Vagina (tissue), 2 donors: ENCODE measurements around the gene RUVBL1. TPM values are rescaled to one million over a fixed set of nuclear protein-coding genes. Genes with fewer than 3 reads are reported as not detected.
"Not testable (repeated sequence)": the region's sequence is repeated elsewhere in the genome, so short reads cannot be mapped to it uniquely, and the experiment has no call there.

Experiments
- DNase-seq, 2 donors: peaks; one replicate each; pipeline ENCODE4 v3.0.0-alpha.2; 2017; ENCODE audit errors: extremely low spot score in 2 of 2
- H3K27ac ChIP-seq: fragments of 200-600 bp; sonication (generic); one replicate; pipeline ENCODE4 v1.5.1; 2019
- H3K27me3 ChIP-seq: fragments of 200-600 bp; sonication (generic); one replicate; pipeline ENCODE4 v1.5.1; 2019
- H3K36me3 ChIP-seq, 2 donors: fragments of 200-600 bp; sonication (generic); one replicate each; pipeline ENCODE4 v1.5.1; 2017 to 2019
- H3K4me1 ChIP-seq: fragments of 200-600 bp; sonication (generic); one replicate; pipeline ENCODE4 v1.5.1; 2019
- H3K4me3 ChIP-seq, 2 donors: fragments of 200-600 bp; sonication (generic); 1 replicate in 1 of 2; 2 replicates in 1 of 2; pipeline ENCODE4 v1.5.1; 2016 to 2019
- H3K9me3 ChIP-seq: fragments of 200-600 bp; sonication (generic); one replicate; pipeline ENCODE4 v1.5.1; 2019
- POLR2A ChIP-seq, 2 donors: fragments of 450-650 bp; IDR thresholded peaks; one replicate each; pipeline ENCODE4 v1.6.1; 2017; ENCODE audit warnings: antibody characterized with exemption in 2 of 2, mild to moderate bottlenecking in 2 of 2, moderate library complexity in 2 of 2
- POLR2AphosphoS5 ChIP-seq, 2 donors: sonication (generic); formaldehyde crosslinking; IDR thresholded peaks; one replicate each; pipeline ENCODE4 v1.9.0; 2017; ENCODE audit warnings: antibody characterized with exemption in 2 of 2, mild to moderate bottlenecking in 2 of 2, low read depth in 1 of 2; ENCODE audit not compliant: insufficient read depth in 1 of 2
- intact Hi-C: fragments of 100-400 bp; cut with DNase I; formaldehyde crosslinking; loops from one replicate; pipeline ENCODE4 v1.15.1; 2023
- total RNA-seq: library from RNA; depleted of rRNA; stranded (reverse); fragments of >200 nt; gene quantifications from one replicate; pipeline ENCODE4 v1.2.3, GENCODE V29; 2016
- TF ChIP-seq, protein P1 (sequence below), 3 experiments: fragments of 450-650 bp in 2 of 3; fragments of 200-600 bp in 1 of 3; sonication (generic) in 1 of 3; IDR thresholded peaks; one replicate each; pipeline ENCODE4 v1.5.1; 2017 to 2019; ENCODE audit warnings: antibody characterized with exemption in 3 of 3, mild to moderate bottlenecking in 2 of 3, moderate library complexity in 2 of 3

The RUVBL1 gene
- total RNA-seq, 1 donor from 2014 or later = 26.0 TPM

GRCh38 chr3:128155616-128156360, 32.2 kb upstream of the RUVBL1 start:
- H3K9me3 ChIP-seq = no peaks in the 10 kb centered on the region
- no peak overlapping the region for H3K4me3 ChIP-seq
- DNase-seq = no peak
- peaks cover 11% of the 10 kb centered on the region for H3K4me1 ChIP-seq
- intact Hi-C loops = no loop called here
- no peak for TF ChIP-seq POLR2A (IDR thresholded peaks at IDR 0.05)
- no peak for TF ChIP-seq POLR2AphosphoS5 (IDR thresholded peaks at IDR 0.05; ENCODE audit: insufficient read depth in 1 of 2, low read depth in 1 of 2)
- TF ChIP-seq, protein P1, sequence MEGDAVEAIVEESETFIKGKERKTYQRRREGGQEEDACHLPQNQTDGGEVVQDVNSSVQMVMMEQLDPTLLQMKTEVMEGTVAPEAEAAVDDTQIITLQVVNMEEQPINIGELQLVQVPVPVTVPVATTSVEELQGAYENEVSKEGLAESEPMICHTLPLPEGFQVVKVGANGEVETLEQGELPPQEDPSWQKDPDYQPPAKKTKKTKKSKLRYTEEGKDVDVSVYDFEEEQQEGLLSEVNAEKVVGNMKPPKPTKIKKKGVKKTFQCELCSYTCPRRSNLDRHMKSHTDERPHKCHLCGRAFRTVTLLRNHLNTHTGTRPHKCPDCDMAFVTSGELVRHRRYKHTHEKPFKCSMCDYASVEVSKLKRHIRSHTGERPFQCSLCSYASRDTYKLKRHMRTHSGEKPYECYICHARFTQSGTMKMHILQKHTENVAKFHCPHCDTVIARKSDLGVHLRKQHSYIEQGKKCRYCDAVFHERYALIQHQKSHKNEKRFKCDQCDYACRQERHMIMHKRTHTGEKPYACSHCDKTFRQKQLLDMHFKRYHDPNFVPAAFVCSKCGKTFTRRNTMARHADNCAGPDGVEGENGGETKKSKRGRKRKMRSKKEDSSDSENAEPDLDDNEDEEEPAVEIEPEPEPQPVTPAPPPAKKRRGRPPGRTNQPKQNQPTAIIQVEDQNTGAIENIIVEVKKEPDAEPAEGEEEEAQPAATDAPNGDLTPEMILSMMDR (IDR thresholded peaks at IDR 0.05) = no peak
- peaks cover 0 to 6% of the 10 kb centered on the region in 2 donors for H3K36me3 ChIP-seq
- H3K27me3 ChIP-seq = no peaks in the 10 kb centered on the region
- no peak overlapping the region for H3K27ac ChIP-seq

GRCh38 chr3:128154354-128154753, 30.7 kb upstream of the RUVBL1 start:
- H3K9me3 ChIP-seq, DNase-seq, intact Hi-C loops, H3K27me3 ChIP-seq, H3K36me3 ChIP-seq: not testable (repeated sequence)
- H3K4me1 ChIP-seq = peaks cover 11% of the 10 kb centered on the region
- peak overlapping the region; percentile 71 to 92 for H3K4me3 ChIP-seq
- peak overlapping the region; percentile 76 for H3K27ac ChIP-seq

DNA sequence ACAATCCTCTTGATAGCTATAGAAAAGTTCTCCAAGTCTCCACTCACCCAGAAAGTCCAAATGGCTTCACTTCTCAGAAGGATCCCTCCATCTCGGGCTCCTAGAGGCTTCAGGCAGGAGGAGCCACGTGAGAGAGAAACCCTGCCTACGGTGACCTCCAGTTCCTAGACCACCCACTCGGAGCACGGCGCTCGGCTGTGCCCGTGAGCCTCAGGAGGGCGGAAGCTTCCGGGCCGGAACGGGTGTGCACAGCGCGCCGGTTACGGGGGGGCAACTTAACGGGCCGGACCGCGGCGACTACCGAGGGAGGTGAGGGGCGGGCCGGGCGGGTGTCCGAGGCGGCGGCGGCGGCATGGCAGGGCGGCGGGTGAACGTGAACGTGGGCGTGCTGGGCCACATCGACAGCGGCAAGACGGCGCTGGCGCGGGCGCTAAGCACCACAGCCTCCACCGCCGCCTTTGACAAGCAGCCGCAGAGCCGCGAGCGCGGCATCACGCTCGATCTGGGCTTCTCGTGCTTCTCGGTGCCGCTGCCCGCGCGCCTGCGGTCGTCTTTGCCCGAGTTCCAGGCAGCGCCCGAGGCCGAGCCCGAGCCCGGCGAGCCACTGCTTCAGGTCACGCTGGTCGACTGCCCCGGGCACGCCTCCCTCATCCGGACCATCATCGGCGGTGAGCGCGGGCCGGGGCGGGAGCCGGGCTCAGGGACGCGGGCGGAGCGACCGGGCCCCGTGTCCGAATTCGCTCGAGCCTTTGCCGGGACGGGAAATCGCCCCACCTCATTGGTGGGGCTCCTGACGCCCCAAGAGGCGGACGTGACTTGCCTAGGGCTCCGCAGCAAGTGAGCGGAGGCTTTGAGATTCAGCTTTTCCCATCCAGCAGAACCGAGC, 29.8 kb upstream of the RUVBL1 start, which contains the start of gene EEFSEC:
EEFSEC (plus strand) TSS at position 326 of the 886 bp plus-strand sequence; CDS start at position 353, 27 bp downstream.
- Histone ChIP-seq H3K27me3 (no peaks in the 10 kb centered on the region), H3K9me3 (no peaks in the 10 kb centered on the region), H3K4me3 (peak within 1 kb of the TSS; percentile 71 to 92), H3K36me3 (peaks cover 0 to 6% of the 10 kb centered on the region in 2 donors), H3K4me1 (peaks cover 11% of the 10 kb centered on the region), H3K27ac (peak within 1 kb of the TSS; percentile 76)
- peak; percentile 65 to 83 for TF ChIP-seq POLR2AphosphoS5 (IDR thresholded peaks at IDR 0.05; ENCODE audit: insufficient read depth in 1 of 2, low read depth in 1 of 2)
- TF ChIP-seq, protein P1 (IDR thresholded peaks at IDR 0.05) = no peak
- TF ChIP-seq POLR2A (IDR thresholded peaks at IDR 0.05) = peak in 1 of 2 donors; percentile 24
- intact Hi-C loops = no loop called here
- no peak for DNase-seq

- Histone ChIP-seq H3K27ac (peak overlapping the region; percentile 76), H3K27me3 (no peaks in the 10 kb centered on the region), H3K4me1 (peaks cover 11% of the 10 kb centered on the region), H3K9me3 (no peaks in the 10 kb centered on the region), H3K4me3 (peak overlapping the region; percentile 71 to 92), H3K36me3 (peaks cover 0 to 5% of the 10 kb centered on the region in 2 donors)
- intact Hi-C loops = no loop called here
- TF ChIP-seq POLR2A (IDR thresholded peaks at IDR 0.05) = no peak
- DNase-seq = no peak
These were observed 29.0 kb upstream of the RUVBL1 start for GRCh38 chr3:128152419-128153155.

DNA sequence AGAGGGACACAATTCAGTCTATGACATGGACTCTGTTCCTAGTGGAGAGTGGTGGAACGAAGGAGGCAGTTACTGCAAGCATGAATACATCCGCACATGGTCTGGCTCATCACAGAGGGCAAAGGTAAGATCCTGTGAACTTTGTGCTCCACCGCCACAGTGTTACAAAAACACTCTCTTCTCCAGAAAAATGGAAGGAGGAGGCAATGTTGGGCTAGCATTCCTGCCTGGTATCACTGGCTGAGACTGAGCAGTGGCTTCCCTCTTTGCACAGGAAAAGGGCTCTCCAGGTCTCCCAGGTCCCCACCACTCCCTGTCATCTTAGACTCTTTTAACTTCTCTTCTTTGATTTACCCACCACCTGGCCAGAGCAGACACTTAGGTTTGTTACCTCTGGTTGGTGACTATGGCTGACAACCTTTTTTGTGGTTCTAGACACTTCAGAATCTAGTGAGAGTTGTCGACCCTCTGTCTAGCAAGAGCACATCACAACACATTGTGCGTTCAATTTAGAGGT, 28.2 kb upstream of the RUVBL1 start:
- no peaks in the 10 kb centered on the region for H3K9me3 ChIP-seq
- peaks cover 11% of the 10 kb centered on the region for H3K4me1 ChIP-seq
- H3K4me3 ChIP-seq = no peak overlapping the region
- H3K36me3 ChIP-seq = no peaks in the 10 kb centered on the region
- TF ChIP-seq, protein P1 (IDR thresholded peaks at IDR 0.05) = no peak
- TF ChIP-seq POLR2A (IDR thresholded peaks at IDR 0.05) = no peak
- TF ChIP-seq POLR2AphosphoS5 (IDR thresholded peaks at IDR 0.05; ENCODE audit: insufficient read depth in 1 of 2, low read depth in 1 of 2) = no peak
- intact Hi-C loops = no loop called here
- no peak overlapping the region for H3K27ac ChIP-seq
- no peaks in the 10 kb centered on the region for H3K27me3 ChIP-seq
- no peak for DNase-seq
